ENCODE measurements around the gene POLD2. TPM values are rescaled to one million over a fixed set of nuclear protein-coding genes. Genes with fewer than 3 reads are reported as not detected.
A peak's percentile ranks its signal among the peaks of the same experiment; 100 is the strongest.

The POLD2 gene
- total RNA-seq, 1 donor from 2014 or later, result 42.0 TPM

DNA sequence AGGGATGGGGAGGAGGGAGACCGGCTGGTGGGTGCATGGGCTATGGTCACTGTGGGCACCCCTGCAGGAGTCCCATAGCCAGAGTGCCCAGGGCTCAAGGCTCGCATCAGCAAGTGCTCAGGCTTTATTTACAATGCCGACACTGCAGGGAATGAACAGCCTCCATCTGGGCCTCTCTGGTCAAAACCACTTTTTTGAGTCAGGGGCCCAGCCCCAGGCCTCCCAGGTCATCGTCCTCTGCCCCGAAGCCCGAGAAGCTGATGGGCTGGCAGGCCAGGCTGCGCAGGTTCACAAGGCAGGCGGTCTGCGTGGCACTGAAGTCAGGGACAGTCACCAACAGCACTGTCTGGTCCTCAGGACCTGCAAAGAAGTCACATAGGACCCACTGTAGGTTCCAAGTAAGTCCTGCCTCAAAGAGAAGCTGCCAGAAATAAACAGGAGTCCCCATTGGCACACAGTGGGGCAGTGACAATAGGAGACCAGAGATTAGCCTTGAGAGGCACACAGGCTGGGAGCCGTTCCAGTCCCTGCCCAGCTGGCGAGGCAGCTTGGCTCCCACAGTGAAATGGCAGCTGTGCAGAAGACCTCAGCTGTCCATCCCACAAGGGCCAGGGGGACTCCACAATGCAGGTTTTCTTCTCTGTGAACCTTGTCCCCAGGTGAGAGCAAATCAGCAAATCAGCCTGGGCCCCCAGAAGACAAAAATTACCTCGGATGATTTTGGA, 8.6 kb downstream of the POLD2 start:
- Histone ChIP-seq H3K4me1 (peaks cover 2% of the 10 kb centered on the region), H3K9me3 (no peaks in the 10 kb centered on the region), H3K27me3 (no peaks in the 10 kb centered on the region), H3K27ac (no peak overlapping the region), H3K4me3 (no peak overlapping the region), H3K36me3 (peaks cover 0 to 75% of the 10 kb centered on the region in 2 donors)
- DNase-seq (ENCODE audit: extremely low spot score in 2 of 2), result no peak
- intact Hi-C loops (cut with DNase I), result loop anchor here (5.0 kb wide), 1 partner anchor 37 kb away; no protein-coding TSS in a partner anchor
- TF ChIP-seq, protein P1, sequence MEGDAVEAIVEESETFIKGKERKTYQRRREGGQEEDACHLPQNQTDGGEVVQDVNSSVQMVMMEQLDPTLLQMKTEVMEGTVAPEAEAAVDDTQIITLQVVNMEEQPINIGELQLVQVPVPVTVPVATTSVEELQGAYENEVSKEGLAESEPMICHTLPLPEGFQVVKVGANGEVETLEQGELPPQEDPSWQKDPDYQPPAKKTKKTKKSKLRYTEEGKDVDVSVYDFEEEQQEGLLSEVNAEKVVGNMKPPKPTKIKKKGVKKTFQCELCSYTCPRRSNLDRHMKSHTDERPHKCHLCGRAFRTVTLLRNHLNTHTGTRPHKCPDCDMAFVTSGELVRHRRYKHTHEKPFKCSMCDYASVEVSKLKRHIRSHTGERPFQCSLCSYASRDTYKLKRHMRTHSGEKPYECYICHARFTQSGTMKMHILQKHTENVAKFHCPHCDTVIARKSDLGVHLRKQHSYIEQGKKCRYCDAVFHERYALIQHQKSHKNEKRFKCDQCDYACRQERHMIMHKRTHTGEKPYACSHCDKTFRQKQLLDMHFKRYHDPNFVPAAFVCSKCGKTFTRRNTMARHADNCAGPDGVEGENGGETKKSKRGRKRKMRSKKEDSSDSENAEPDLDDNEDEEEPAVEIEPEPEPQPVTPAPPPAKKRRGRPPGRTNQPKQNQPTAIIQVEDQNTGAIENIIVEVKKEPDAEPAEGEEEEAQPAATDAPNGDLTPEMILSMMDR (IDR thresholded peaks at IDR 0.05), result no peak
- peak in 1 of 2 donors; percentile 4 for TF ChIP-seq POLR2AphosphoS5 (IDR thresholded peaks at IDR 0.05; ENCODE audit: insufficient read depth in 1 of 2, low read depth in 1 of 2)

DNA sequence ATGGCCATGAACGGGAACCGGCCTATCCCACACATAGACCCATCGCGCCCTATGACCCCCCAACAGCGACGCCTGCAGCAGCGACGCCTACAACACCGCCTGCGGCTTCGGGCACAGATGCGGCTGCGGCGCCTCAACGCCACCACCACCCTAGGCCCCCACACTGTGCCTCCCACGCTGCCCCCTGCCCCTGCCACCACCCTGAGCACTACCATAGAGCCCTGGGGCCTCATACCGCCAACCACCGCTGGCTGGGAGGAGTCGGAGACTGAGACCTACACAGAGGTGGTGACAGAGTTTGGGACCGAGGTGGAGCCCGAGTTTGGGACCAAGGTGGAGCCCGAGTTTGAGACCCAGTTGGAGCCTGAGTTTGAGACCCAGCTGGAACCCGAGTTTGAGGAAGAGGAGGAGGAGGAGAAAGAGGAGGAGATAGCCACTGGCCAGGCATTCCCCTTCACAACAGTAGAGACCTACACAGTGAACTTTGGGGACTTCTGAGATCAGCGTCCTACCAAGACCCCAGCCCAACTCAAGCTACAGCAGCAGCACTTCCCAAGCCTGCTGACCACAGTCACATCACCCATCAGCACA, 9.5 kb downstream of the POLD2 start:
- H3K27me3 ChIP-seq, result no peaks in the 10 kb centered on the region
- H3K9me3 ChIP-seq, result no peaks in the 10 kb centered on the region
- H3K4me3 ChIP-seq, result no peak overlapping the region
- no peaks in the 10 kb centered on the region for H3K4me1 ChIP-seq
- TF ChIP-seq, protein P1 (IDR thresholded peaks at IDR 0.05), result no peak
- intact Hi-C loops (cut with DNase I), result no loop called here
- no peak for DNase-seq (ENCODE audit: extremely low spot score in 2 of 2)
- no peak overlapping the region for H3K27ac ChIP-seq
- H3K36me3 ChIP-seq, result peaks cover 0 to 78% of the 10 kb centered on the region in 2 donors

DNA sequence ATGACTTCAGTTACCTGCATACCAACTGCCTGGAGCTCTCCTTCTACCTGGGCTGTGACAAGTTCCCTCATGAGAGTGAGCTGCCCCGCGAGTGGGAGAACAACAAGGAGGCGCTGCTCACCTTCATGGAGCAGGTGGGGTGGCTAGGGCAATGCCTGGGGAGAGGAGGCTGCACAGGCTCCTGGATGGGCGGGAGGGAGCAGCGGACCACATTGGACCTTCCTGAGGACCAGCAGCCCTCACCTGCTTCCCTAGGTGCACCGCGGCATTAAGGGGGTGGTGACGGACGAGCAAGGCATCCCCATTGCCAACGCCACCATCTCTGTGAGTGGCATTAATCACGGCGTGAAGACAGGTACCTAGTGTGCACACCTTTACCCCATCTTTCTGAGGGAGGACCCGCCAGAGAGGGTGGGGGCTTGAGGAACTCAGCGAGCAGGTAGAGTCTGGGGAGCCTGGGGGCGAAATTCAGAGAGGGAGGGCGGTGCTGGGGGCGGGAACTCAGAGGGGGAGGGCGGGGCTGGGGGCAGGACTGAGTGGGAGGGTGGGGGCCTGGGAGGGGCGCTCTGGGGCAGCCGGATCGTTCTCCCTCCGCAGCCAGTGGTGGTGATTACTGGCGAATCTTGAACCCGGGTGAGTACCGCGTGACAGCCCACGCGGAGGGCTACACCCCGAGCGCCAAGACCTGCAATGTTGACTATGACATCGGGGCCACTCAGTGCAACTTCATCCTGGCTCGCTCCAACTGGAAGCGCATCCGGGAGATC, 10.2 kb downstream of the POLD2 start:
- Histone ChIP-seq H3K4me3 (no peak overlapping the region), H3K4me1 (peaks cover 4% of the 10 kb centered on the region), H3K27ac (no peak overlapping the region), H3K36me3 (peaks cover 0 to 85% of the 10 kb centered on the region in 2 donors), H3K27me3 (no peaks in the 10 kb centered on the region), H3K9me3 (no peaks in the 10 kb centered on the region)
- intact Hi-C loops (cut with DNase I), result no loop called here
- TF ChIP-seq, protein P1 (IDR thresholded peaks at IDR 0.05), result no peak
- TF ChIP-seq POLR2AphosphoS5 (IDR thresholded peaks at IDR 0.05; ENCODE audit: insufficient read depth in 1 of 2, low read depth in 1 of 2), result no peak
- no peak for TF ChIP-seq POLR2A (IDR thresholded peaks at IDR 0.05)
- no peak for DNase-seq (ENCODE audit: extremely low spot score in 2 of 2)

DNA sequence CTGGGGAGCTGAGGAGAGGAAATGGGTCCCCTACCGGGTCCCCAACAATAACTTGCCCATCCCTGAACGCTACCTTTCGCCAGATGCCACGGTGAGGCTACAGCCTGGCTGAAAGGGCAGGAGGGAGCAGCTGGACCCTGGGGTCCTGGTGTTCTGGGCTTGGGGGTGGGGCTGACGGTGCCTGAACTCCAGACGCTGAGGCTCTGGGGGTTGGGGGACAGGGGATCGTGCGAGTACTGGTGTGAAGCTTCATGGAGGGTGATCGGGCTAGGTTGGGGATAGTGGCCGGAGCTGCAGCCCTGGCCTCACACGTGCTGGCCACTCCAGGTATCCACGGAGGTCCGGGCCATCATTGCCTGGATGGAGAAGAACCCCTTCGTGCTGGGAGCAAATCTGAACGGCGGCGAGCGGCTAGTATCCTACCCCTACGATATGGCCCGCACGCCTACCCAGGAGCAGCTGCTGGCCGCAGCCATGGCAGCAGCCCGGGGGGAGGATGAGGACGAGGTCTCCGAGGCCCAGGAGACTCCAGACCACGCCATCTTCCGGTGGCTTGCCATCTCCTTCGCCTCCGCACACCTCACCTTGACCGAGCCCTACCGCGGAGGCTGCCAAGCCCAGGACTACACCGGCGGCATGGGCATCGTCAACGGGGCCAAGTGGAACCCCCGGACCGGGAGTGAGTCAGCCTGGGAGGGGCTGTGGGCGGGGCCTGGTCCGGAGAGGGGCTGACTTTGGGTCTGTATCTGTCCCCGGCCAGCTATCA, 10.9 kb downstream of the POLD2 start:
- Histone ChIP-seq H3K4me3 (no peak overlapping the region), H3K27me3 (no peaks in the 10 kb centered on the region), H3K9me3 (no peaks in the 10 kb centered on the region), H3K4me1 (peaks cover 12% of the 10 kb centered on the region), H3K27ac (no peak overlapping the region), H3K36me3 (peaks cover 0 to 87% of the 10 kb centered on the region in 2 donors)
- no peak for DNase-seq (ENCODE audit: extremely low spot score in 2 of 2)
- TF ChIP-seq POLR2A (IDR thresholded peaks at IDR 0.05) (no peak), POLR2AphosphoS5 (IDR thresholded peaks at IDR 0.05; ENCODE audit: insufficient read depth in 1 of 2, low read depth in 1 of 2) (no peak)
- TF ChIP-seq, protein P1 (IDR thresholded peaks at IDR 0.05), result no peak
- intact Hi-C loops (cut with DNase I), result no loop called here
